Erythroblast (primary cell): Measurements from ENCODE around the gene MICA.

ENCODE experiments used
- GATA1 ChIP-seq: IDR thresholded peaks from 2 replicates; pipeline ENCODE4 v1.6.1; 2011; ENCODE audit warnings: low read depth, mild to moderate bottlenecking, control low read depth, low read length, moderate library complexity
- POLR2A ChIP-seq: IDR thresholded peaks from 2 replicates; pipeline ENCODE4 v1.6.1; 2011; ENCODE audit warnings: mild to moderate bottlenecking, low read length

- TF ChIP-seq POLR2A = no peak
- TF ChIP-seq GATA1 = no peak
Measured at GRCh38 chr6:31355583-31355948, 47.8 kb upstream of the MICA start.
